Kidney (tissue), 14 donors: Measurements from ENCODE around the gene MOG. TPM values are rescaled to one million over a fixed set of nuclear protein-coding genes. Genes with fewer than 3 reads are reported as not detected.

Experiments used
- DNase-seq, 5 donors: peaks; one replicate each; pipeline ENCODE4 v3.0.0-alpha.2; 2013 to 2020
- FAIRE-seq: peaks from 2 replicates; lab custom pipeline; 2012; peaks lifted over from hg19 to GRCh38; lab: Jason Lieb, UNC
- H3K27ac ChIP-seq, 2 donors: one replicate each; pipeline ENCODE4 v1.7.0; 2013; ENCODE audit warnings: low read depth in 2 of 2, low read length in 2 of 2, inconsistent platforms in 1 of 2
- H3K27me3 ChIP-seq: one replicate; pipeline ENCODE4 v1.7.1; 2013; ENCODE audit warnings: low read length, inconsistent platforms; ENCODE audit not compliant: control insufficient read depth, insufficient read depth
- H3K36me3 ChIP-seq, 3 donors: one replicate each; pipeline versions ENCODE4 v1.7.0 to v1.7.1; 2013; ENCODE audit warnings: low read length in 3 of 3, control low read depth in 1 of 3, inconsistent platforms in 1 of 3; ENCODE audit not compliant: insufficient read depth in 3 of 3, control insufficient read depth in 2 of 3
- H3K4me1 ChIP-seq, 3 donors: one replicate each; pipeline versions ENCODE4 v1.7.0 to v1.7.1; 2013; ENCODE audit warnings: low read length in 3 of 3, inconsistent platforms in 1 of 3, low read depth in 1 of 3; ENCODE audit not compliant: control insufficient read depth in 2 of 3, insufficient read depth in 2 of 3
- H3K4me3 ChIP-seq, 3 donors: one replicate each; pipeline versions ENCODE4 v1.7.0 to v1.8.1; 2013; ENCODE audit warnings: low read length in 3 of 3, control low read depth in 1 of 3, inconsistent platforms in 1 of 3
- H3K9ac ChIP-seq, 3 donors: one replicate each; pipeline versions ENCODE4 v1.7.0 to v1.7.1; 2013; ENCODE audit warnings: low read length in 3 of 3, control low read depth in 1 of 3, inconsistent platforms in 1 of 3
- H3K9me3 ChIP-seq, 3 donors: one replicate each; pipeline versions ENCODE4 v1.7.0 to v1.7.1; 2013; ENCODE audit warnings: low read length in 3 of 3, control low read depth in 1 of 3, inconsistent platforms in 1 of 3; ENCODE audit not compliant: control insufficient read depth in 2 of 3, insufficient read depth in 1 of 3
- CTCF ChIP-seq: IDR thresholded peaks from 3 replicates; pipeline ENCODE4 v1.5.1; 2012; ENCODE audit warnings: mild to moderate bottlenecking, moderate library complexity, borderline replicate concordance; ENCODE audit not compliant: insufficient read depth; ENCODE audit errors: extremely low read depth
- intact Hi-C: fragments of 100-400 bp; cut with DNase I; formaldehyde crosslinking; loops from one replicate; pipeline ENCODE4 v1.11.1; 2022
- polyA plus RNA-seq: library from polyadenylated mRNA; stranded (reverse); fragments of 350-450 nt; fragmentation: Illumina TruSeq; extraction: RNeasy Lipid Tissue Mini Kit (QIAGEN cat#74804); gene quantifications from one replicate; pipeline ENCODE4 v1.2.3, GENCODE V29; 2014; ENCODE audit warnings: low read depth, low replicate concordance; ENCODE audit not compliant: insufficient read depth
- total RNA-seq: library from RNA; stranded (reverse); fragmentation: NEBNext Ultra II Directional; extraction: Animal tissue kit (Norgen Biotek cat#: 25700); gene quantifications from one replicate; pipeline ENCODE4 v1.2.1, GENCODE V29; 2021
- donor health status: control.
- donor health status: control.
- donor health status: control.
- donor health status: control.
- donor health status: control.
- donor health status: DM: yes; HTN: yes; CAD: no.
- donor health status: Normal renal cell carcinoma (clear cell type).

MOG gene
- total and polyA plus RNA-seq, 2 donors from 2014 or later, result not detected

GRCh38 chr6:29663300-29664042 lies 6.6 kb downstream of the MOG start:
- no peak for TF ChIP-seq CTCF
- no peaks in the 10 kb centered on the region for H3K9me3 ChIP-seq
- intact Hi-C loops, result no loop called here
- no peaks in the 10 kb centered on the region for H3K4me1 ChIP-seq
- H3K9ac ChIP-seq, result no peak overlapping the region
- no peak for DNase-seq
- no peaks in the 10 kb centered on the region for H3K27me3 ChIP-seq
- no peaks in the 10 kb centered on the region for H3K36me3 ChIP-seq
- no peak for FAIRE-seq
- no peak overlapping the region for H3K4me3 ChIP-seq
- H3K27ac ChIP-seq, result no peak overlapping the region

GRCh38 chr6:29665942-29666825 lies 9.3 kb downstream of the MOG start:
- no peak for FAIRE-seq
- intact Hi-C loops, result no loop called here
- Histone ChIP-seq H3K27me3 (no peaks in the 10 kb centered on the region), H3K9me3 (no peaks in the 10 kb centered on the region), H3K4me3 (no peak overlapping the region), H3K4me1 (no peaks in the 10 kb centered on the region), H3K36me3 (no peaks in the 10 kb centered on the region), H3K27ac (no peak overlapping the region), H3K9ac (no peak overlapping the region)
- no peak for DNase-seq
- TF ChIP-seq CTCF, result no peak

- Histone ChIP-seq H3K36me3 (no peaks in the 10 kb centered on the region), H3K27me3 (no peaks in the 10 kb centered on the region), H3K9ac (no peak overlapping the region), H3K4me1 (no peaks in the 10 kb centered on the region), H3K9me3 (no peaks in the 10 kb centered on the region), H3K27ac (no peak overlapping the region), H3K4me3 (no peak overlapping the region)
- FAIRE-seq (no peak), DNase-seq (no peak)
- intact Hi-C loops, result no loop called here
- no peak for TF ChIP-seq CTCF
These were observed 9.9 kb downstream of the MOG start for GRCh38 chr6:29666826-29667130.
